Inferior parietal cortex (tissue), 1 donor: Measurements from ENCODE around the gene CDH15.

Experiments
- DNase-seq: peaks from one replicate; pipeline ENCODE4 v3.0.0-alpha.2; 2016; ENCODE audit errors: extremely low spot score

Gene CDH15

GRCh38 chr16:89171216-89172170 is at the start of gene CDH15:
TSS of gene CDH15 (plus strand) at chr16:89171748. CDS start at chr16:89171832, 84 bp downstream.
- DNase-seq, result peak; percentile 63

GRCh38 chr16:89122322-89122851 is 49.2 kb upstream of the CDH15 start:
- no peak for DNase-seq

- DNase-seq, result no peak
Observed at GRCh38 chr16:89123001-89123830, 48.3 kb upstream of the CDH15 start.

GRCh38 chr16:89123831-89124100 is 47.8 kb upstream of the CDH15 start:
- DNase-seq, result no peak

GRCh38 chr16:89129378-89129777 is 42.2 kb upstream of the CDH15 start:
- DNase-seq, result no peak

GRCh38 chr16:89130448-89130847 is 41.1 kb upstream of the CDH15 start:
- no peak for DNase-seq

GRCh38 chr16:89131783-89132182 is 39.8 kb upstream of the CDH15 start:
- no peak for DNase-seq

- DNase-seq, result no peak
Observed at GRCh38 chr16:89132194-89133005, 39.1 kb upstream of the CDH15 start.

GRCh38 chr16:89133457-89134127 is 38.0 kb upstream of the CDH15 start:
- no peak for DNase-seq

- DNase-seq, result no peak
Observed at GRCh38 chr16:89134269-89134668, 37.3 kb upstream of the CDH15 start.

GRCh38 chr16:89135166-89135565 is 36.4 kb upstream of the CDH15 start:
- DNase-seq, result no peak

GRCh38 chr16:89135971-89136765 is 35.4 kb upstream of the CDH15 start:
- DNase-seq, result no peak

GRCh38 chr16:89136931-89137330 is 34.6 kb upstream of the CDH15 start:
- no peak for DNase-seq

- DNase-seq, result no peak
Observed at GRCh38 chr16:89137666-89138512, 33.7 kb upstream of the CDH15 start.

- DNase-seq, result no peak
Observed at GRCh38 chr16:89138513-89138795, 33.1 kb upstream of the CDH15 start.

GRCh38 chr16:89138843-89139520 is 32.6 kb upstream of the CDH15 start:
- DNase-seq, result no peak

GRCh38 chr16:89139907-89140361 is 31.6 kb upstream of the CDH15 start:
- DNase-seq, result no peak

GRCh38 chr16:89140401-89140800 is 31.1 kb upstream of the CDH15 start:
- DNase-seq, result no peak
